Stimulated activated CD8-positive, alpha-beta memory T cell treated with anti-CD3 and anti-CD28 coated beads, Interleukin-12 subunit alpha, Interleukin-12 subunit beta, amount 100 ng/mL, for 4 hours (primary cell): ENCODE data around the gene HLTF.

ENCODE experiments used
- DNase-seq: peaks from one replicate; pipeline ENCODE4 v3.0.0-alpha.2; 2020; ENCODE audit warnings: low read depth

HLTF gene

GRCh38 chr3:149016669-149017541, 69.4 kb downstream of the HLTF start:
- DNase-seq = no peak

- no peak for DNase-seq
These were observed 70.1 kb downstream of the HLTF start for GRCh38 chr3:149016242-149016641.

- no peak for DNase-seq
These were observed 70.9 kb downstream of the HLTF start for GRCh38 chr3:149015393-149015792.

GRCh38 chr3:149013726-149014125, 72.6 kb downstream of the HLTF start:
- DNase-seq = no peak

GRCh38 chr3:149011676-149012075, 74.7 kb downstream of the HLTF start:
- DNase-seq = no peak

- no peak for DNase-seq
These were observed 75.4 kb downstream of the HLTF start for GRCh38 chr3:149010966-149011365.

- DNase-seq = no peak
These were observed 75.8 kb downstream of the HLTF start for GRCh38 chr3:149010504-149010951.

GRCh38 chr3:149009732-149010131, 76.6 kb downstream of the HLTF start:
- peak; percentile 12 for DNase-seq

GRCh38 chr3:149007567-149008257, 78.6 kb downstream of the HLTF start:
- DNase-seq = no peak

GRCh38 chr3:149005416-149005815, 80.9 kb downstream of the HLTF start:
- no peak for DNase-seq

- DNase-seq = no peak
These were observed 81.7 kb downstream of the HLTF start for GRCh38 chr3:149004622-149005021.

GRCh38 chr3:149003653-149004305, 82.6 kb downstream of the HLTF start:
- DNase-seq = no peak

GRCh38 chr3:149001727-149002126, 84.6 kb downstream of the HLTF start:
- no peak for DNase-seq

GRCh38 chr3:149000206-149000745, 86.1 kb downstream of the HLTF start:
- no peak for DNase-seq

GRCh38 chr3:148999806-149000205, 86.5 kb downstream of the HLTF start:
- no peak for DNase-seq

GRCh38 chr3:148998715-148999423, 87.5 kb downstream of the HLTF start:
- DNase-seq = no peak

- no peak for DNase-seq
These were observed 88.0 kb downstream of the HLTF start for GRCh38 chr3:148998297-148998696.

- DNase-seq = no peak
These were observed 88.7 kb downstream of the HLTF start for GRCh38 chr3:148997623-148998022.

- DNase-seq = no peak
These were observed 93.6 kb downstream of the HLTF start for GRCh38 chr3:148992635-148993255.

GRCh38 chr3:148992027-148992634, 94.2 kb downstream of the HLTF start:
- DNase-seq = peak; percentile 9
